Lower lobe of right lung (tissue), 2 donors: ENCODE results near the gene NKG7. TPM values are rescaled to one million over a fixed set of nuclear protein-coding genes. Genes with fewer than 3 reads are reported as not detected.

Experiments
- ATAC-seq, 2 donors: fragments of 200-7000 bp; cut with Tn5 transposase; one replicate each; pipeline ENCODE4 v1.9.1; 2020 to 2022; ENCODE audit warnings: mild to moderate bottlenecking in 2 of 2, moderate library complexity in 2 of 2
- DNase-seq: peaks from one replicate; pipeline ENCODE4 v3.0.0-alpha.2; 2020
- H3K27ac ChIP-seq: fragments of 200-600 bp; one replicate; pipeline ENCODE4 v1.8.0; 2022
- H3K27me3 ChIP-seq: fragments of 200-600 bp; one replicate; pipeline ENCODE4 v1.8.0; 2022; ENCODE audit warnings: low read depth
- H3K36me3 ChIP-seq: fragments of 200-600 bp; one replicate; pipeline ENCODE4 v1.8.0; 2022; ENCODE audit warnings: mild to moderate bottlenecking
- H3K4me1 ChIP-seq: fragments of 200-600 bp; one replicate; pipeline ENCODE4 v1.8.0; 2022
- H3K4me3 ChIP-seq: fragments of 200-600 bp; one replicate; pipeline ENCODE4 v1.8.0; 2022; ENCODE audit warnings: mild to moderate bottlenecking
- H3K9me3 ChIP-seq: fragments of 200-600 bp; one replicate; pipeline ENCODE4 v1.8.0; 2022
- CTCF ChIP-seq: fragments of 200-600 bp; IDR thresholded peaks from one replicate; pipeline ENCODE4 v1.8.0; 2022; ENCODE audit warnings: antibody characterized with exemption, mild to moderate bottlenecking
- intact Hi-C: fragments of 100-400 bp; cut with DNase I; formaldehyde crosslinking; loops from one replicate; pipeline ENCODE4 v1.11.0; 2022
- total RNA-seq: library from RNA; stranded (reverse); fragmentation: NEBNext Ultra II Directional; extraction: Animal tissue kit (Norgen Biotek cat#: 25700); gene quantifications from one replicate; pipeline ENCODE4 v1.2.1, GENCODE V29; 2021
- donor health status: DM: no; HTN: yes; CAD: no; lungs with severe emphysema.

NKG7 gene
- total RNA-seq, 1 donor from 2014 or later = 31.7 TPM

GRCh38 chr19:51327066-51328001 lies 45.1 kb downstream of the NKG7 start:
- Histone ChIP-seq H3K4me3 (peak overlapping the region; percentile 21), H3K4me1 (peaks cover 13% of the 10 kb centered on the region), H3K27ac (no peak overlapping the region), H3K27me3 (peaks cover 51% of the 10 kb centered on the region), H3K36me3 (no peaks in the 10 kb centered on the region), H3K9me3 (no peaks in the 10 kb centered on the region)
- DNase-seq (peak; percentile 73), ATAC-seq (peak; percentile 66 to 68)
- TF ChIP-seq CTCF = peak; percentile 17
- intact Hi-C loops = no loop called here

GRCh38 chr19:51326216-51327065 lies 46.0 kb downstream of the NKG7 start:
- Histone ChIP-seq H3K9me3 (no peaks in the 10 kb centered on the region), H3K36me3 (no peaks in the 10 kb centered on the region), H3K4me1 (peaks cover 13% of the 10 kb centered on the region), H3K4me3 (no peak overlapping the region), H3K27ac (no peak overlapping the region), H3K27me3 (peaks cover 51% of the 10 kb centered on the region)
- DNase-seq = no peak
- intact Hi-C loops = no loop called here
- TF ChIP-seq CTCF = no peak
- no peak for ATAC-seq

GRCh38 chr19:51325161-51325976 lies 47.1 kb downstream of the NKG7 start:
- DNase-seq = no peak
- Histone ChIP-seq H3K27me3 (peaks cover 51% of the 10 kb centered on the region), H3K27ac (no peak overlapping the region), H3K4me1 (peaks cover 13% of the 10 kb centered on the region), H3K4me3 (no peak overlapping the region), H3K9me3 (no peaks in the 10 kb centered on the region), H3K36me3 (no peaks in the 10 kb centered on the region)
- intact Hi-C loops = no loop called here
- TF ChIP-seq CTCF = no peak
- no peak for ATAC-seq

- Histone ChIP-seq H3K4me1 (peaks cover 13% of the 10 kb centered on the region), H3K27me3 (peaks cover 48% of the 10 kb centered on the region), H3K27ac (no peak overlapping the region), H3K36me3 (no peaks in the 10 kb centered on the region), H3K9me3 (no peaks in the 10 kb centered on the region), H3K4me3 (no peak overlapping the region)
- ATAC-seq (no peak), DNase-seq (no peak)
- intact Hi-C loops = no loop called here
- no peak for TF ChIP-seq CTCF
These were observed 48.3 kb downstream of the NKG7 start for GRCh38 chr19:51324167-51324481.

- no peaks in the 10 kb centered on the region for H3K36me3 ChIP-seq
- no peak overlapping the region for H3K27ac ChIP-seq
- no peak overlapping the region for H3K4me3 ChIP-seq
- DNase-seq (no peak), ATAC-seq (no peak)
- H3K9me3 ChIP-seq = no peaks in the 10 kb centered on the region
- TF ChIP-seq CTCF = no peak
- H3K4me1 ChIP-seq = peaks cover 13% of the 10 kb centered on the region
- H3K27me3 ChIP-seq = peaks cover 43% of the 10 kb centered on the region
- intact Hi-C loops = no loop called here
These were observed 48.8 kb downstream of the NKG7 start for GRCh38 chr19:51323481-51324166.
